ENCODE measurements around the gene EMC10.
"Not testable (repeated sequence)": the region's sequence is repeated elsewhere in the genome, so short reads cannot be mapped to it uniquely, and the experiment has no call there.

The EMC10 gene

DNA sequence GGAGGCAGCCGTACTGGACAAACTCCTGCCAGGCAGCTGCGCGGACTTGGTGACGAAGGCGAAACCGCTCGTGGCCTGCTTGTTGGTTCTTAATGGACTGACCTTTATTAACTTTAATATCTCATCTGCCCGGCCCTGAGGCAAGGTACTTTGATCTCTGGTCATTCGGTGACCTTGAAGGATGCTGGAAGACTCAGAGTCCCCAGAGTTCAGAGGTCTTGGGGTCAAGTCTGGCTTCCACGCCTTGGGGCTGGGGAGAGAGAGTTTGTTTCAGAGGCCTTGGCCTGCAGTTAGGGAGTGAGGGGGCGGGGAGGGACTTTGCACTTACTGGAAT lies 9.6 kb upstream of the EMC10 start:
- DNase-seq (ENCODE audit: low read depth), result no peak
- TF ChIP-seq, protein P1, sequence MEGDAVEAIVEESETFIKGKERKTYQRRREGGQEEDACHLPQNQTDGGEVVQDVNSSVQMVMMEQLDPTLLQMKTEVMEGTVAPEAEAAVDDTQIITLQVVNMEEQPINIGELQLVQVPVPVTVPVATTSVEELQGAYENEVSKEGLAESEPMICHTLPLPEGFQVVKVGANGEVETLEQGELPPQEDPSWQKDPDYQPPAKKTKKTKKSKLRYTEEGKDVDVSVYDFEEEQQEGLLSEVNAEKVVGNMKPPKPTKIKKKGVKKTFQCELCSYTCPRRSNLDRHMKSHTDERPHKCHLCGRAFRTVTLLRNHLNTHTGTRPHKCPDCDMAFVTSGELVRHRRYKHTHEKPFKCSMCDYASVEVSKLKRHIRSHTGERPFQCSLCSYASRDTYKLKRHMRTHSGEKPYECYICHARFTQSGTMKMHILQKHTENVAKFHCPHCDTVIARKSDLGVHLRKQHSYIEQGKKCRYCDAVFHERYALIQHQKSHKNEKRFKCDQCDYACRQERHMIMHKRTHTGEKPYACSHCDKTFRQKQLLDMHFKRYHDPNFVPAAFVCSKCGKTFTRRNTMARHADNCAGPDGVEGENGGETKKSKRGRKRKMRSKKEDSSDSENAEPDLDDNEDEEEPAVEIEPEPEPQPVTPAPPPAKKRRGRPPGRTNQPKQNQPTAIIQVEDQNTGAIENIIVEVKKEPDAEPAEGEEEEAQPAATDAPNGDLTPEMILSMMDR (conservative IDR thresholded peaks at IDR 0.05; ENCODE audit: control insufficient read depth, insufficient read depth, low read depth, low read length), result no peak
- no peak overlapping the region for H3K4me3 ChIP-seq (ENCODE audit: control insufficient read depth, low read depth, low read length)

DNA sequence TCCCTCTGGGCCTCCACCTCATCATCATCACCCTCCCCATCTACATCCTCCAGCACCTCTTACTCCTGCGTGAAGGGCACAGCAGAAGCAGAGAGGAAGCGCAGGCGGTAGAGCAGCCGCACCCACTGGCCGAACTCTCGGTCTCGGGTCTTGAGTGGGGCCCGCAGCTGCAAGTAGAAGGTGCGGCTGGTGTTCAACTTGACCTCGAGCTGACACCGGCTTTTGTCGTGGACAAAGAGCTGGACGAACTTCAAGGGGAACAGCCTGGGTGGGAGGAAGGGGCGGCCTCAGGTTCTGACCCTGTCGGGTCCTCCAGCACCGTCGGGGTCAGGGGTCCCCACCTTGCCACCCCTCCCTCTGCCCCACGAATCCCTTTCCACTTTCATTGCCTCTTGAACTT lies 8.7 kb upstream of the EMC10 start:
- no peak for DNase-seq (ENCODE audit: low read depth)
- H3K4me3 ChIP-seq (ENCODE audit: control insufficient read depth, low read depth, low read length), result no peak overlapping the region
- TF ChIP-seq, protein P1 (conservative IDR thresholded peaks at IDR 0.05; ENCODE audit: control insufficient read depth, insufficient read depth, low read depth, low read length), result no peak

GRCh38 chr19:50468818-50469217 lies 7.5 kb upstream of the EMC10 start:
- TF ChIP-seq, protein P1 (conservative IDR thresholded peaks at IDR 0.05; ENCODE audit: control insufficient read depth, insufficient read depth, low read depth, low read length), result no peak
- DNase-seq (ENCODE audit: low read depth), result no peak
- no peak overlapping the region for H3K4me3 ChIP-seq (ENCODE audit: control insufficient read depth, low read depth, low read length)

DNA sequence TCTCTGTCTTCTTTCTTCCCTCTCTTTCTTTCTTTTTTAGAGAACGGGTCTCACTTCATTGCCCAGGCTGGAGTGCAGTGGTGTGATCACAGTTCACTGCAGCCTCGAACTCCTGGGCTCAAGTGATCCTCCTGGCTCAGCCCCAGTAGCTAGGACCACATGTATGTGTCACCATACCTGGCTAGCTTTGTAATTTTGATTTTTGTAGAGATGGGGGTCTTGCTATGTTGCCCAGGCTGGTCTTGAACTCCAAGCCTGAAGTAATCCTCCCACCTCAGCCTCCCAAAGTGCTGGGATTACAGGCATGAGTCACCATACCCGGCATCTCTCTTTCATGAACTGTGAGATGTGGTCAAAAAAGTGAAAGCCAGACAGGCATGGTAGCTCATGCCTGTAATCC lies 3.0 kb upstream of the EMC10 start:
- not testable (repeated sequence) for DNase-seq (ENCODE audit: low read depth); H3K4me3 ChIP-seq (ENCODE audit: control insufficient read depth, low read depth, low read length)

GRCh38 chr19:50475101-50475568 lies 1.2 kb upstream of the EMC10 start:
- no peak overlapping the region for H3K4me3 ChIP-seq (ENCODE audit: control insufficient read depth, low read depth, low read length)
- no peak for DNase-seq (ENCODE audit: low read depth)
- TF ChIP-seq, protein P1 (conservative IDR thresholded peaks at IDR 0.05; ENCODE audit: control insufficient read depth, insufficient read depth, low read depth, low read length), result no peak

GRCh38 chr19:50475736-50476223 lies 527 bp upstream of the EMC10 start:
- H3K4me3 ChIP-seq (ENCODE audit: control insufficient read depth, low read depth, low read length), result no peak overlapping the region
- DNase-seq (ENCODE audit: low read depth), result no peak
- TF ChIP-seq, protein P1 (conservative IDR thresholded peaks at IDR 0.05; ENCODE audit: control insufficient read depth, insufficient read depth, low read depth, low read length), result no peak

DNA sequence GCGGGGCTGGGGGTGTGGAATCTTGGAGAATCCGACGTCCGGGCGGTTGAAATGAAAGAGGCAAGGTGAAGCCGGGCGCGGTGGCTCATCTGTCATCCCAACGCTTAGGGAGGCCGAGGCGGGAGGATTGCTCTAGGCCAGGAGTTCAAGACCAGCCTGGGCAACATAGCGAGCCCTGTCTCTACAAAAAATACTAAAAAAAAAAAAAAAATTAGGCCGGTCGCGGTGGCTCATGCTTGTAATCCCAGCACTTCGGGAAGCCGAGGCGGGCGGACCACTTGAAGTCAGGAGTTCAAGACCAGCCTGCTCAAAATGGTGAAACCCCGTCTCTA lies 566 bp downstream of the EMC10 start:
- DNase-seq (ENCODE audit: low read depth), result no peak
- peak overlapping the region; percentile 83 for H3K4me3 ChIP-seq (ENCODE audit: control insufficient read depth, low read depth, low read length)
- TF ChIP-seq, protein P1 (conservative IDR thresholded peaks at IDR 0.05; ENCODE audit: control insufficient read depth, insufficient read depth, low read depth, low read length), result no peak
